ENCODE data around the gene RAB11B. TPM values are rescaled to one million over a fixed set of nuclear protein-coding genes. Genes with fewer than 3 reads are reported as not detected.
"Not testable (repeated sequence)": the region's sequence is repeated elsewhere in the genome, so short reads cannot be mapped to it uniquely, and the experiment has no call there.

The RAB11B gene
- total RNA-seq, 4 donors from 2014 or later: 48.6 to 159 (median 56.1) TPM

DNA sequence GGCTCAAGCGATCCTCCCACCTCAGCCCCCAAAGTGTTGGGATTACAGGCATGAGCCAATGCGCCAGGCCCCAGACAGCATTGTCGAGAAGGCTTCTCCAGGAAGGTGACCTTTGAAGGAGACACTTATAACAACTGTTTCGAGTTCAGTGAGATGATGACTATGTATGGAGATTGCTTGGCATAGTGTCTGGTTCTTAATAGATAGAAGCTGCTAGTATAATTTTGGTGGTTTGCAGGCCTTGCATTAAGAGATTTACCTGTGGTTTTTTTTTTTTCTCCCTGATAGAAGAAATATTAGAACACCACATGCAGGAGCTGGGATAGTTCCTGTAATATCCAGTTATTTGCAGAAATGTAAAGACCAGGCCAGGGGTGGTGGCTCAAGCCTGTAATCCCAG, 26.6 kb downstream of the RAB11B start:
- in situ Hi-C loops (cut with MboI; ENCODE audit: low pct_ligation_motif_present in 1 of 4, low pct_unique_long_range_greater_than_20kb in 1 of 4, low sequenced_read_pairs in 3 of 4): loop anchor here in 2 of 4 donors (10.0 to 25.0 kb wide), 2 partner anchors 88 to 96 kb away; partner anchors contain the start of genes PRAM1 (in 2 of the 2) and ZNF414 (in 1 of the 2)
- Histone ChIP-seq H3K27ac (peak overlapping the region; percentile 45 to 63 (median 50)), H3K9me3 (no peaks in the 10 kb centered on the region), H3K27me3 (no peaks in the 10 kb centered on the region), H3K4me1 (peaks cover 6 to 48% (median 12%) of the 10 kb centered on the region in 4 donors), H3K36me3 (peaks cover 0 to 3% (median 0%) of the 10 kb centered on the region in 4 donors), H3K4me3 (no peak overlapping the region)
- no peak for DNase-seq
- 79 to 82% methylated on average over 2 to 4 of the region's 4 CpGs for WGBS, 2 donors (ENCODE audit: low coverage in 1 of 2)
- intact Hi-C loops (cut with DNase I; ENCODE audit: low total_unique reads): no loop called here
- no peak for TF ChIP-seq EP300 (IDR thresholded peaks at IDR 0.05; ENCODE audit: low read depth)
- TF ChIP-seq, protein P1, sequence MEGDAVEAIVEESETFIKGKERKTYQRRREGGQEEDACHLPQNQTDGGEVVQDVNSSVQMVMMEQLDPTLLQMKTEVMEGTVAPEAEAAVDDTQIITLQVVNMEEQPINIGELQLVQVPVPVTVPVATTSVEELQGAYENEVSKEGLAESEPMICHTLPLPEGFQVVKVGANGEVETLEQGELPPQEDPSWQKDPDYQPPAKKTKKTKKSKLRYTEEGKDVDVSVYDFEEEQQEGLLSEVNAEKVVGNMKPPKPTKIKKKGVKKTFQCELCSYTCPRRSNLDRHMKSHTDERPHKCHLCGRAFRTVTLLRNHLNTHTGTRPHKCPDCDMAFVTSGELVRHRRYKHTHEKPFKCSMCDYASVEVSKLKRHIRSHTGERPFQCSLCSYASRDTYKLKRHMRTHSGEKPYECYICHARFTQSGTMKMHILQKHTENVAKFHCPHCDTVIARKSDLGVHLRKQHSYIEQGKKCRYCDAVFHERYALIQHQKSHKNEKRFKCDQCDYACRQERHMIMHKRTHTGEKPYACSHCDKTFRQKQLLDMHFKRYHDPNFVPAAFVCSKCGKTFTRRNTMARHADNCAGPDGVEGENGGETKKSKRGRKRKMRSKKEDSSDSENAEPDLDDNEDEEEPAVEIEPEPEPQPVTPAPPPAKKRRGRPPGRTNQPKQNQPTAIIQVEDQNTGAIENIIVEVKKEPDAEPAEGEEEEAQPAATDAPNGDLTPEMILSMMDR (IDR thresholded peaks at IDR 0.05): no peak
- TF ChIP-seq POLR2AphosphoS5 (IDR thresholded peaks at IDR 0.05): no peak
- no peak for TF ChIP-seq POLR2A (IDR thresholded peaks at IDR 0.05)

DNA sequence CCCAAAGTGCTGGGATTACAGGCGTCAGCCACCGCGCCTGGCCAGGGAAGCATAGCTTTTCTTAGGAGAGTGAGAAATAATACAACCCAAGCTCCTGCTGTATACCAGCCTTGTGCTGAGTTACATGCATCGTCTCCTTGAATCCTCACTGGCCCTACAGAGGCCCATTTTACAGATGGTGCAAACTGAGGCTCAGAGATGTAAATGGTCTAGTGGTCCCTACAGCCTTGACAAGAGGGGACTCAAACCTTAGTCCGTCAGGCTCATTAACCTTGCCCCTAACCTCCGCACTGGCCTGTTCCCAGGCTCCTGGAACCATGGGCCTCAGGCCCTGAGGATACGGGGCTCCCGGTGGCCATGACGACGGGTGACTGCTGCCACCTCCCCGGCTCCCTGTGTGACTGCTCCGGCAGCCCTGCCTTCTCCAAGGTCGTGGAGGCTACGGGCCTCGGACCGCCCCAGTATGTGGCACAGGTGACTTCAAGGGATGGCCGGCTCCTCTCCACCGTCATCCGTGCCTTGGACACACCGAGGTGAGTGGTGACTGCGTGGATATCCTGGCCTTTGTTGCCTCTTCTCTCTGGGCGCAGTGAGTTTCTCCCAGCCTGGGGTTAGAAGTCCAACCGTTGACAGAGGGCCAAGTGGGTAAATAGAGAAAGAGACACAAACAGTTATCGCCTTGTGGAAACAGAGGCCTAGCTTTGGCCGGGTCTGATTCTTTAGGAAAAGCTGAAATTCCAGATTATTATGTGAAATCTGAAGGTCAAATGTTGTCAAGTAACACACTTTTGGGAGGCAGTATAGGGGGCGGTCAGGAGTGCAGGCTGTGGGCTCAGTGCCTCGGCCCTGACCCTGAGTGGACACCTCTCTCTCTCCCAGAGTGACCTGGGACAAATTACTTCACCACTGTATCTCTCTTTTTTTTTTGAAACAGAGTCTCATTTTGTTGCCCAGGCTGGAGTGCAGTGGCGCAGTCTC, 31.6 kb downstream of the RAB11B start:
- no peak for DNase-seq
- Histone ChIP-seq H3K4me1 (peaks cover 0 to 29% (median 11%) of the 10 kb centered on the region in 4 donors), H3K4me3 (no peak overlapping the region), H3K36me3 (peaks cover 0 to 6% (median 0%) of the 10 kb centered on the region in 4 donors), H3K27me3 (no peaks in the 10 kb centered on the region), H3K9me3 (no peaks in the 10 kb centered on the region), H3K27ac (no peak overlapping the region)
- intact Hi-C loops (cut with DNase I; ENCODE audit: low total_unique reads) (no loop called here), in situ Hi-C loops (cut with MboI; ENCODE audit: low pct_ligation_motif_present in 1 of 4, low pct_unique_long_range_greater_than_20kb in 1 of 4, low sequenced_read_pairs in 3 of 4) (loop anchor here in 1 of 4 donors (25.0 kb wide), 1 partner anchor 91 kb away; the partner anchor contains the start of genes PRAM1 and ZNF414)
- TF ChIP-seq, protein P1 (IDR thresholded peaks at IDR 0.05): no peak
- TF ChIP-seq POLR2AphosphoS5 (IDR thresholded peaks at IDR 0.05): no peak
- TF ChIP-seq EP300 (IDR thresholded peaks at IDR 0.05; ENCODE audit: low read depth): no peak
- TF ChIP-seq POLR2A (IDR thresholded peaks at IDR 0.05): no peak
- 60 to 94% methylated on average over 3 to 28 of the region's 28 CpGs for WGBS, 2 donors (ENCODE audit: low coverage in 1 of 2)

DNA sequence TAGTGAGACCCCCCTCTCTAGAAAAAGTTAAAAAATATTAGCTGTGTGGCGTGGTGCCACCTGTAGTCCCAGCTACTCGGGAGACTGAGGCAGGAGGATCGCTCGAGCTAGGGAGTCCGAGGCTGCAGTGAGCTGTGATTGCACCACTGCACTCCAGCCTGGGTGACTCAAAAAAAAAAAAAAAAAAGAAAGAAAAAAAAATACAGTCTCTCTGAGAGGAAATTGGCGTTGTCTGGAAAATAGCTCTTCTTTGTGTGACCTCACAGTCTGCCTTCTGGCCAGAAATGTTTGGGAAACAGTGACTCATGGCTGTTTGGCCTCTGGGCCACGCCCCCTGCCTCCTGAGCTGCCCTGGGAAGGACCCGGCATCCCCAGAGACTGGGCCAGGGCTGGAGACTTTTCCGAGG, 33.7 kb downstream of the RAB11B start:
- Histone ChIP-seq H3K36me3 (peaks cover 0 to 6% (median 0%) of the 10 kb centered on the region in 4 donors), H3K27me3 (no peaks in the 10 kb centered on the region), H3K4me1 (peaks cover 0 to 20% (median 8%) of the 10 kb centered on the region in 4 donors), H3K27ac (peak overlapping the region; percentile 80 to 88 (median 85)), H3K4me3 (no peak overlapping the region), H3K9me3 (no peaks in the 10 kb centered on the region)
- 47% methylated on average over 9 of the region's 9 CpGs; no CpG with 5 or more reads in 1 of the 2 donors for WGBS, 2 donors (ENCODE audit: low coverage in 1 of 2)
- intact Hi-C loops (cut with DNase I; ENCODE audit: low total_unique reads): no loop called here
- TF ChIP-seq EP300 (IDR thresholded peaks at IDR 0.05; ENCODE audit: low read depth): peak; percentile 70
- TF ChIP-seq POLR2A (IDR thresholded peaks at IDR 0.05): no peak
- TF ChIP-seq POLR2AphosphoS5 (IDR thresholded peaks at IDR 0.05): peak; percentile 57 to 81 (median 78)
- TF ChIP-seq, protein P1 (IDR thresholded peaks at IDR 0.05): no peak
- in situ Hi-C loops (cut with MboI; ENCODE audit: low pct_ligation_motif_present in 1 of 4, low pct_unique_long_range_greater_than_20kb in 1 of 4, low sequenced_read_pairs in 3 of 4): loop anchor here in 1 of 4 donors (25.0 kb wide), 1 partner anchor 88 kb away; the partner anchor contains the start of genes PRAM1 and ZNF414
- DNase-seq: peak; percentile 84

- H3K36me3 ChIP-seq; H3K9me3 ChIP-seq; in situ Hi-C loops (cut with MboI; ENCODE audit: low pct_ligation_motif_present in 1 of 4, low pct_unique_long_range_greater_than_20kb in 1 of 4, low sequenced_read_pairs in 3 of 4); intact Hi-C loops (cut with DNase I; ENCODE audit: low total_unique reads); DNase-seq; H3K27me3 ChIP-seq; H3K4me3 ChIP-seq: not testable (repeated sequence)
- peaks cover 0 to 20% (median 8%) of the 10 kb centered on the region in 4 donors for H3K4me1 ChIP-seq
- 88 to 90% methylated on average over 3 to 6 of the region's 6 CpGs for WGBS, 2 donors (ENCODE audit: low coverage in 1 of 2)
- peak overlapping the region in 2 of 4 donors; percentile 86 to 88 for H3K27ac ChIP-seq
Measured at GRCh38 chr19:8425331-8425730, 35.2 kb downstream of the RAB11B start.

Data from transverse colon (tissue), 4 donors.